Vagina (tissue), 2 donors: Measurements from ENCODE around the gene LIMA1. TPM values are rescaled to one million over a fixed set of nuclear protein-coding genes. Genes with fewer than 3 reads are reported as not detected.

Source experiments
- DNase-seq, 2 donors: peaks; one replicate each; pipeline ENCODE4 v3.0.0-alpha.2; 2017; ENCODE audit errors: extremely low spot score in 2 of 2
- H3K27ac ChIP-seq: fragments of 200-600 bp; sonication (generic); one replicate; pipeline ENCODE4 v1.5.1; 2019
- H3K27me3 ChIP-seq: fragments of 200-600 bp; sonication (generic); one replicate; pipeline ENCODE4 v1.5.1; 2019
- H3K36me3 ChIP-seq, 2 donors: fragments of 200-600 bp; sonication (generic); one replicate each; pipeline ENCODE4 v1.5.1; 2017 to 2019
- H3K4me1 ChIP-seq: fragments of 200-600 bp; sonication (generic); one replicate; pipeline ENCODE4 v1.5.1; 2019
- H3K4me3 ChIP-seq, 2 donors: fragments of 200-600 bp; sonication (generic); 1 replicate in 1 of 2; 2 replicates in 1 of 2; pipeline ENCODE4 v1.5.1; 2016 to 2019
- H3K9me3 ChIP-seq: fragments of 200-600 bp; sonication (generic); one replicate; pipeline ENCODE4 v1.5.1; 2019
- POLR2A ChIP-seq, 2 donors: fragments of 450-650 bp; IDR thresholded peaks; one replicate each; pipeline ENCODE4 v1.6.1; 2017; ENCODE audit warnings: antibody characterized with exemption in 2 of 2, mild to moderate bottlenecking in 2 of 2, moderate library complexity in 2 of 2
- POLR2AphosphoS5 ChIP-seq, 2 donors: sonication (generic); formaldehyde crosslinking; IDR thresholded peaks; one replicate each; pipeline ENCODE4 v1.9.0; 2017; ENCODE audit warnings: antibody characterized with exemption in 2 of 2, mild to moderate bottlenecking in 2 of 2, low read depth in 1 of 2; ENCODE audit not compliant: insufficient read depth in 1 of 2
- intact Hi-C: fragments of 100-400 bp; cut with DNase I; formaldehyde crosslinking; loops from one replicate; pipeline ENCODE4 v1.15.1; 2023
- total RNA-seq: library from RNA; depleted of rRNA; stranded (reverse); fragments of >200 nt; gene quantifications from one replicate; pipeline ENCODE4 v1.2.3, GENCODE V29; 2016
- TF ChIP-seq, protein P1 (sequence below), 3 experiments: fragments of 450-650 bp in 2 of 3; fragments of 200-600 bp in 1 of 3; sonication (generic) in 1 of 3; IDR thresholded peaks; one replicate each; pipeline ENCODE4 v1.5.1; 2017 to 2019; ENCODE audit warnings: antibody characterized with exemption in 3 of 3, mild to moderate bottlenecking in 2 of 3, moderate library complexity in 2 of 3

The LIMA1 gene
- total RNA-seq, 1 donor from 2014 or later: 99.2 TPM

DNA sequence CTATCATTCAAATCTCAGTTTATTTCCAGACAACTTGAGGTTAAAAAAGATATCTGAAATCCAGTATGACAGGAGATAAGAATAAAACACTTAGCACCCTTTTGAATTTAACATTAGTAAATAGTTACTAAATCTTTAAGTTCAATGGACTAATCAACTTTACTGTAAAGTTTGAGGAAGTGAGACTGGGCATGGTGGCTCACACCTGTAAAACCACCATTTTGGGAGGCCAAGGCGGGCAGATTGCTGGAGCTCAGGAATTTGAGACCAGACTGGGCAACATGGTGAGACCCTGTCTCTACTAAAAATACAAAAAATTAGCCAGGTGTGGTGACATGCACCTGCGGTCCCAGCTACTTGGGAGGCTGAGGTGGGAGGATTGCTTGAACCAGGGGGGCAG is 75.9 kb downstream of the LIMA1 start:
- H3K9me3 ChIP-seq: no peaks in the 10 kb centered on the region
- no peak for DNase-seq
- intact Hi-C loops: no loop called here
- TF ChIP-seq POLR2A (IDR thresholded peaks at IDR 0.05) (no peak), POLR2AphosphoS5 (IDR thresholded peaks at IDR 0.05; ENCODE audit: insufficient read depth in 1 of 2, low read depth in 1 of 2) (no peak)
- TF ChIP-seq, protein P1, sequence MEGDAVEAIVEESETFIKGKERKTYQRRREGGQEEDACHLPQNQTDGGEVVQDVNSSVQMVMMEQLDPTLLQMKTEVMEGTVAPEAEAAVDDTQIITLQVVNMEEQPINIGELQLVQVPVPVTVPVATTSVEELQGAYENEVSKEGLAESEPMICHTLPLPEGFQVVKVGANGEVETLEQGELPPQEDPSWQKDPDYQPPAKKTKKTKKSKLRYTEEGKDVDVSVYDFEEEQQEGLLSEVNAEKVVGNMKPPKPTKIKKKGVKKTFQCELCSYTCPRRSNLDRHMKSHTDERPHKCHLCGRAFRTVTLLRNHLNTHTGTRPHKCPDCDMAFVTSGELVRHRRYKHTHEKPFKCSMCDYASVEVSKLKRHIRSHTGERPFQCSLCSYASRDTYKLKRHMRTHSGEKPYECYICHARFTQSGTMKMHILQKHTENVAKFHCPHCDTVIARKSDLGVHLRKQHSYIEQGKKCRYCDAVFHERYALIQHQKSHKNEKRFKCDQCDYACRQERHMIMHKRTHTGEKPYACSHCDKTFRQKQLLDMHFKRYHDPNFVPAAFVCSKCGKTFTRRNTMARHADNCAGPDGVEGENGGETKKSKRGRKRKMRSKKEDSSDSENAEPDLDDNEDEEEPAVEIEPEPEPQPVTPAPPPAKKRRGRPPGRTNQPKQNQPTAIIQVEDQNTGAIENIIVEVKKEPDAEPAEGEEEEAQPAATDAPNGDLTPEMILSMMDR (IDR thresholded peaks at IDR 0.05): no peak
- no peak overlapping the region for H3K27ac ChIP-seq
- no peak overlapping the region for H3K4me3 ChIP-seq
- H3K36me3 ChIP-seq: peaks cover 0 to 30% of the 10 kb centered on the region in 2 donors
- H3K27me3 ChIP-seq: no peaks in the 10 kb centered on the region
- H3K4me1 ChIP-seq: peaks cover 25% of the 10 kb centered on the region

DNA sequence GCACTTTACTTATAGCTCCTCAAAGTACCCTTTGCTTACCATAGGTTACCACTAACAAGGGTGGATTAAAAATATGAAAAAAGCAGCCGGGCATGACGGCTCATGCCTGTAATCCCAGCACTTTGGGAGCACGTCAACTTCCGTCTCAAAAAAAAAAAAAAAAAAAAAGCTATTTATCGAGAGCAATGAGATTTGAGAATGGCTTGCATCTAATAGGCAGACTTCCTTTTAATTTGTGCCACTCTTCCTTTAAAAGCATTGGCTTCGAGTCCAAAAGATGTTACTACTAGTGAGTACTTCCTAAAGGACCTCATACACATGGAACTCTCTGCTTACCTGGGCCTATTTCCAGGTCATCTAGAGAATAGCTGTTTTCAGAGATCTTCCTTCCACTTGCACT is 77.7 kb downstream of the LIMA1 start:
- intact Hi-C loops: no loop called here

DNA sequence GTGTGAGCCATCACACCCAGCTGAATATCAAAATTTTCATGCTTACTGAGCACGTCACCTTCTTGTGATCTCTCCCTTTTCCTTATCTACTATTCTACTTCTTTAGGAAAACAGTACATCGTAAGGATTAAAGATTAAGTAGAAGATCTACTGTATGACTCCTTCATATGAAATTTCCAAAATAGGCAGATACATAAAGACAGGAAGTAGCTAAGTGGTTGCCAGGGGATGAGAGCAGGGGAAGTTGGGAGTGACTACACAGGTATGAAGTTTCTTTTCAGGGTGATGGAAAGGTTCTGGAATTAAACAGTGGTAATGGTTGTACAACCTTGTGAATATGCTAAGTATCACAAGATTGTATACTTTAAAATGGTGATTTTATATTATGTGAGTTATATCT is 79.6 kb downstream of the LIMA1 start:
- peaks cover 14% of the 10 kb centered on the region for H3K4me1 ChIP-seq
- intact Hi-C loops: no loop called here

More for the DNA sequence above, 77.7 kb downstream of the LIMA1 start:
- DNase-seq: no peak
- no peak for TF ChIP-seq POLR2AphosphoS5 (IDR thresholded peaks at IDR 0.05; ENCODE audit: insufficient read depth in 1 of 2, low read depth in 1 of 2)
- TF ChIP-seq POLR2A (IDR thresholded peaks at IDR 0.05): no peak
- TF ChIP-seq, protein P1 (IDR thresholded peaks at IDR 0.05): no peak
- peaks cover 8% of the 10 kb centered on the region for H3K4me1 ChIP-seq
- peaks cover 0 to 30% of the 10 kb centered on the region in 2 donors for H3K36me3 ChIP-seq
- no peaks in the 10 kb centered on the region for H3K9me3 ChIP-seq
- no peak overlapping the region for H3K27ac ChIP-seq
- no peak overlapping the region for H3K4me3 ChIP-seq
- H3K27me3 ChIP-seq: no peaks in the 10 kb centered on the region

DNA sequence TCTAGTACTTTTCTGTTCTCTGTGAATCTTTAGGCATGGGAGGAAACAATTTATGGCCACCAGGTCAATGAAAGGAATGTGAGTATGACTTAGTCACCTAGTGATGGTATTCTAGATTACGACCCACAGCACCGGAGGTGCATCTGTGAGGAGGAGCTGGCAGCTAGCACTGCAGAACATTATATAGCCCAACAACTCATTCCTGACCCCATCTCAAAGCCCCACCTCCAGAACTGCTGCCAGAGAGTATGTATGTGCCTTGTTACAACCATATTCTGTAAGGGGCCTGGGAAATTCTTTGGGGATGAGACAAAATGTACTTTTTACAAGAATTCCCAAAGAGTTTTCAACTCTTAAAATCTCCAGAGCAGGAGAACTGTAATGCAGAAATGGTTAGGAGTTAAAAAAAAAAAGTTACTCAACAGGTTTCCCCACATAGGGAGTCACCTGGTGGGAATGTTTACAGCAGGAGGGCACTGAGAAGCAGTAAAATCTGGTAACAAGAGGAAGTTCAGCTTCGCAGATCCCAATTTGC is 81.3 kb downstream of the LIMA1 start:
- Histone ChIP-seq H3K9me3 (no peaks in the 10 kb centered on the region), H3K27ac (peak overlapping the region; percentile 51), H3K27me3 (no peaks in the 10 kb centered on the region), H3K4me3 (no peak overlapping the region), H3K36me3 (peaks cover 0 to 56% of the 10 kb centered on the region in 2 donors), H3K4me1 (peaks cover 27% of the 10 kb centered on the region)
- intact Hi-C loops: no loop called here
- TF ChIP-seq POLR2A (IDR thresholded peaks at IDR 0.05) (no peak), POLR2AphosphoS5 (IDR thresholded peaks at IDR 0.05; ENCODE audit: insufficient read depth in 1 of 2, low read depth in 1 of 2) (peak in 1 of 2 donors; percentile 76)
- DNase-seq: no peak

More for the DNA sequence above, 79.6 kb downstream of the LIMA1 start:
- no peak overlapping the region for H3K4me3 ChIP-seq
- no peak for DNase-seq
- H3K9me3 ChIP-seq: no peaks in the 10 kb centered on the region
- peaks cover 0 to 48% of the 10 kb centered on the region in 2 donors for H3K36me3 ChIP-seq
- no peaks in the 10 kb centered on the region for H3K27me3 ChIP-seq
- TF ChIP-seq POLR2AphosphoS5 (IDR thresholded peaks at IDR 0.05; ENCODE audit: insufficient read depth in 1 of 2, low read depth in 1 of 2): no peak
- no peak for TF ChIP-seq POLR2A (IDR thresholded peaks at IDR 0.05)
- TF ChIP-seq, protein P1 (IDR thresholded peaks at IDR 0.05): no peak
- peak overlapping the region; percentile 51 for H3K27ac ChIP-seq

DNA sequence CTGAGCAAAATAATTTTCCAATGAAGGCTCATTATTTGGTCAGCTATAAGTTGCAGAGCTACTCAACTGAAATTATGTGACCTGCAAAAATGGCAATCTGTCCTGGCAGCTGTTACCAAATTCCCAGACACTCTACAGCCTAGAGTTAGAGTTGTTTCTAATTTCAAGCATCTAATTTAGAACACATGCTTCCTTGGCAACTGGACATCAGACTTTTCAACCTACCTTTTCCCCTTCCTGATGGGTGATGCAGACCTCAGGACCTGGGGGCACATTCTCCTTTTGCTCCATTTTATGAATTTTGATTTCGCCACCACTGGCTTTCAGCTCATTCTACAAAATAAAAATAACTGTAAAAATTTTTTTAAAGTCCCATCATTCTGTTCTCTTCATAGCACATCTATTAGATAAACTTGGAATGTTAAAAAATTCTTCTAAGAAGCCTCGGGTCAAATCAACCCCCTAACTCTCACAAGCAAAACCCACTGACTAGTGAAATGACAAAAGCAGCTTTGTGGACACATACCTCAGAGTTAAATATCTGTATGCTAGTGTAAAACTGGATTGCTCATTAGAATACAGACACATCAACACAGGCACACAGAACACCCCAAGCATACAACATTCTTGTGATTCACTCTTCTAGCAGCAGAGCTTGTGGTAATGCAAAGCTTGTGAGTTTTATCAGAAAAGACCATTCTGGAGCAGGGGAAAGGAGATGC is 82.6 kb downstream of the LIMA1 start:
- Histone ChIP-seq H3K27me3 (no peaks in the 10 kb centered on the region), H3K9me3 (no peaks in the 10 kb centered on the region), H3K4me3 (no peak overlapping the region), H3K27ac (peak overlapping the region; percentile 28), H3K36me3 (peaks cover 0 to 54% of the 10 kb centered on the region in 2 donors), H3K4me1 (peaks cover 40% of the 10 kb centered on the region)
- DNase-seq: no peak
- intact Hi-C loops: no loop called here
- TF ChIP-seq POLR2AphosphoS5 (IDR thresholded peaks at IDR 0.05; ENCODE audit: insufficient read depth in 1 of 2, low read depth in 1 of 2): no peak
- TF ChIP-seq, protein P1 (IDR thresholded peaks at IDR 0.05): no peak
- no peak for TF ChIP-seq POLR2A (IDR thresholded peaks at IDR 0.05)
